DMS114 treated with DMSO at 0.1 percent for 48 hours (cell line): ENCODE data around the gene RERE.

ENCODE experiments used
- DNase-seq: peaks from one replicate; lab custom pipeline; 2025; ENCODE audit not compliant: unreplicated experiment; lab: John Stamatoyannopoulos, UW

Gene RERE

DNA sequence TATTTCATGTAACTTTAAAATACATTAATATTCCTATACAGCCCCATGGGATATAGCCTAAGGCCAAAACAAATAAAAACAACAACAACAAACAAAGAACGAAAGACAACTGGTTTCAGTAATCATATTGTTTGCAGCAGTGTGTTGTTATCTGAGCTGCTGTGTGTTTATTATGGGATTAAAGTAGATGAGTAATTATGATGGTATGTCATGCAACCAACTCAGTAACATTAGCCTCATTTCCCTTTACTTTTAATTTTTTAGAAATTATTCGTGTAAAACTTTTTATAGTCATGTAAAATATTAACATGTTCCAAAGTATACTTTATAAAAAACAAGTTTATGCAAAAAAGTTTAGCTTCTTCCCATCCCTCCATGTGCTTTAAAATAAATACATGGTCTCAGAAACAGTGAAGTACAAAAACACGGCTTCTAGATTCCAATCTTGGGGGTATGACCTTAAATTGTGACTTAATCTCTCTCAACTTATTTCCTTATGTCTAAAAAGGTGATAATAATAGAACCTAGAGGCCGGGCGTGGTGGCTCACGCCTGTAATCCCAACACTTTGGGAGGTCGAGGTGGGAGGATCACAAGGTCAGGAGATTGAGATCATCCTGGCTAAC is 323.4 kb downstream of the RERE start:
- DNase-seq = no peak

DNA sequence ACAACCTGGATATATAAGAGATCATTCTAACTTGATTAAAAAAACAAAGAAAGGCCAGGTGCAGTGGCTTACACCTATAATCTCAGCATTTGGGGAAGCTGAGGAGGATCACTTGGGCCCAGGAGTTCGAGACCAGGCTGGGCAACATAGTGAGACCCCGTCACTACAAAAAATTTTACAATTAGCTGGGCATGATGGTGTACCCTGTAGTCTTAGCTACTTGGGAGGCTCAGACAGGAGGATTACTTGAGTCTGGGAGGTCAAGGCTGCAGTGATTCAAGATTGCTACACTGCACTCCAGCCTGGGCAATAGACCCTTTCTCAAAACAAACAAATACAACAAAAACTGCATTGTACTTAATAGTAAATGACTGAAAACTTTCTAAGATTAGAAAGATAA is 330.2 kb downstream of the RERE start:
- no peak for DNase-seq

DNA sequence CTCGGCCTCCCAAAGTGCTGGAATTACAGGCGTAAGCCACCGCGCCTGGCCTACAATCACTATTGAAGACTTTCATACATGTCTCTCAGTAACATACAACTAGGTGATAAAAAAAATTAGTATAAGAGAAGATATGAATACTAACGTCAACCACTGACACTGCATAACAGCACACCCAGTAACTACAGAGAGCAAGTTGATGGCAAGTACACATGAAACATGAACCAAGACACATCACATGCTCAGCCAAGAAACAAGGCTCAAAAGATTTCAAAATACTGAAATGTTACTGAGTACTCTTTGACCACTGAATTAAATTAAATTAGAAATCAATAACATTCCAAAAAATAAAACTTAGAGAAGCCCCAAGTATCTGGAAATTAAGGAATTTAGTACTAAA is 331.4 kb downstream of the RERE start:
- no peak for DNase-seq

DNA sequence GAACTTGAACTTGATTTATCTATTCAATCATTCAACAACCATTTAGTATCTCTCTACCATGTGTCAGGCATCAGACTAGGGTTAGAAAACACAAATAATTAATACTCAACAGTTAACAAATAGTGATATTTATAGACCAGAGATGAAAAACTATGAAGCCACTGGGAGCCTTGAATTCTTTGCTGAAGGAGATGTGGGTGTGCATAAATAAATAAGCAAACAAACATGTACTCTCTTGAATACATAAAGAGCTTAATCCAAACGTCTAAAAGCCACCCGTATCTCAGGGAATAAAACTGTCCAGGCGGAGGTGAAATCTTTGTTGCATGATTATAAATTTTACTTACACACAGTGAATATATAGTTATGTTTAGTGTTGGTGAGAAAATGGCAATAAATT is 333.9 kb downstream of the RERE start:
- no peak for DNase-seq

DNA sequence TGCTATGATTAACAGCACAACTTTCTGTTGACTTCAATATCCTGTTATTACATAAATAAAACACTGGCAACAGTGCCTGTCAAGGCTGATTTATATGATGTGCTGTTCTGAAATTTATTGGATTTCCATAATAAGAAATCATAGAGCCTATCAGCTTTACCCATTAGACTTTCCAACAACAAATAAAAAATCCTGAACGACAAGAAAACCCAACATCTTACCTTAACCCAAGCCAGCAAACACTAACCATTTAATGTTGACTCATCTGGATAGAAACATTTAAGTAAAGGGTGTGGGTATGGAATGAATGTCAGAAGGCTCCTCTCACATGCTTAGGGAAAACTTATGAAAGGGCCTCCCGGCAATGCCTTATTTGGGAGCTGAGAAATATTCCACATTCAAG is 334.5 kb downstream of the RERE start:
- DNase-seq = no peak

DNA sequence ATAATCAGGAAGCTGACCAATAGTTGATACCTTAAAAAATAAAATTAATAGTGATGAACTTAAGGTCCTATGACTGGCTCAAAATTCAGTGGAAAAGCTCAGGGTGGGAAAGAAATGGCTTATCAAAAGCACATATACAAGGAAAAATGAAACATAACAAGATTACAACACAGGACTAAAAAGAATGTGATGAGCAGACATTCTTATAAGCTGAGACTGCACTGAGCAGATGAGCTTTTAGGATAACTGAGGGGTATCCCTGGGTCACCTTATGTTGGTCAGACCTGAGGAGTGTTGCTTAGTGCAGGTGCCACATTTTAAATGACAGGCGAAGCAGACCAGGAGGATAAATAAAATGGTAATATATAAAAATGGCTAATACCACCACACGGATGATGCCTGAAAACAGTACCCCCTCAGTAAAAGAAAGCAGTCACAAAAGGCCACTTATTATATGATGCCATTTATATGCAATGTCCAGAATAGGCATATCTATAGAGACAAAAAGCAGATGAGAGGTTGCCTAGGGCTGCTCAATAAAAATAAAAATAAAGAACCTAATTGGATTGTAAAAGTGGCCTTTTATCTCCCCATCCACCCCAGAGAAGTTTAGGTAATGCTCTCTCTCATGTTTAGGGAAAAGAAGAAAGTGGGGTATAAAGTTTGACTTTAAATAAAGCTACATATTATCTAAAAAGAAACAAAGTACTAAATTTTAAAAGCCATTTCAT is 335.6 kb downstream of the RERE start:
- DNase-seq = no peak

DNA sequence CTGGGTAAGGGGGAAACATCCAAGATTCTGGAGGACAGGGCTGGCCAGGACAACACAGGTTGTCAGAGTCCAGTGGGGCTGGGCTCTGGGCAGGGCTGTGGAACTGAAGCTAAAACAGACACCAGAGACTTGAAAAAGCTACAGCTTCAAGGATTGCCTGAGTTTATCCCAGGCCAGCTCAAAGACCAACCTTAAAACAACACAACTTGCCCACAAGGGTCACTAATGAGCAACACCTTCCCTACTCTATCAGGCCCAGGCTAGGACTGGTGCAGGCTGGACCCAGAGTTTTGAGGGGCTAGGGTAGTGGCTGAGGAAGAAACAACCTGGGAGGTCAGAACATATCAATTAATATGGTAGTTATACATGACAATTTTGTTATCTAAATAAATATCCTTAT is 338.9 kb downstream of the RERE start:
- no peak for DNase-seq

DNA sequence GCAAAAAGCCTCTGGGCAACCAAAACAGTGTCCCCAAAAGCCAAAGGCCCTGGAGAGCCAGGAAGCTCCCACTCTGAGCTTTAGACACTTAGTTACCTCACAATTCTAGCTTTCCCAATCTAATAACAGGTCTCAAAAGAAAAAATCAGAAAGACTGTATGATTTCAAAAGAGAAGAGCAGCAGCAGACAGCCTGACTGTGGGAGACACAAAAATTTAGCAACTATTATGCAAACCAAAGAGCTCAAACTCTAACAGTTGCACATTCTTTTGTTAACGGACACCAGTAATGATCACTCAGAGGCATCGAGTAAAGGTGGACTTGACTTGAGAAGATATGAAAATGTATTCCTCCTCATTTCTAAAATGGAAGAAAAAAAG is 339.5 kb downstream of the RERE start:
- no peak for DNase-seq

DNA sequence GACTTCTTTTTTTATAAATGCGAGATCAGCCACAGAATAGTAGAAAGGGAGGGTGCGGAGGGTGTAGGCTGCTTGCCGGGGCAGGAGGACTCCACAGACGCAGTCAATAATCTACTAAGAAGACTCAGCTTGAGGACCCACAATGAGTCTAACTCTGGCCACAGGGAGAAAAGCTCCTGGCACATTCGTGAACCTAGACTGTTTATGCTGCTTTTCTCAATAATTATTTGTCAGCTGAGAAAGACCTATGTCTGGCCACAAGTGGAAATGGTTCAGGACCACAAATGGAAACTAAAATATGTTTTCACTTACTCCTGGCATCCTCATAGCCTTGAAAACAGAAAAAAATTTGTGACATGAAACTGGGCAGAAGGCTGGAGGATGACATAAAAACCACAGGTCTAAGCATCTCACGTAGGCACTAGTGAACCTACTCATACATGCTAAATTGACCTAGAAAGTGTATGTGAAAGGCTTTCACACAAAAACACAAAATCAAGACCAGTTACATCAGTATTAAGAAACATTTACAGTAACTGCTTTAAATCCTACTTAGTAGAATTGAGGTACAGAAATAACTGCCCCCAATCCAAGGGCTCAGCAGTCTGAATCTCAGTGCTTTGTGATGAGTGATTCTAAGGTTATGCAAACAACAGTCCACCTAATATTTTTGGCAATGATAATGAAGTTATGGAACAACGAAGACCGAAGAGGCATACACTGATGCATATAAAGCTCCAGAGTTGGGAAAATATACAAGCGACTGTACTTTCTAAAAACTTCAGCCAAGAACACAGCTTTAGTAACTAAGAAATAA is 340.1 kb downstream of the RERE start:
- no peak for DNase-seq

DNA sequence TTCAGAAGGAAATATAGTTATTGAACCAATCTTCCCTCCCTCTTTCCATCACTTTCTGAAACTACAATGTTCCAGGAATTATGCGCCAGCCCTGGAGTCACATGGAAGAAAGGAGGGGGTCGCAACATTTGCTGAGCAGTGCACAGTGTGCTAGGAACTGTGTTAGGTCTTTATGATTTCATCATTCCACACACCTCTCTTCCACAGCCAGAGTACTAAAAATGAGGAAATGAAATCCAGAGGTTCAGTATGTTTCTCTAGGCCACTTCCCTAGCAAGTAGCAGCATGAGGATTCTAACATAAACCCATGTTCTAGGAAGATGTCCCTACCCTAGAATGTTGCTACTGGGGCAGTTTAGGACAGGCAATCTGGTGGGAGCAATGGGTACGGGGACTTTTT is 341.4 kb downstream of the RERE start:
- DNase-seq = no peak

DNA sequence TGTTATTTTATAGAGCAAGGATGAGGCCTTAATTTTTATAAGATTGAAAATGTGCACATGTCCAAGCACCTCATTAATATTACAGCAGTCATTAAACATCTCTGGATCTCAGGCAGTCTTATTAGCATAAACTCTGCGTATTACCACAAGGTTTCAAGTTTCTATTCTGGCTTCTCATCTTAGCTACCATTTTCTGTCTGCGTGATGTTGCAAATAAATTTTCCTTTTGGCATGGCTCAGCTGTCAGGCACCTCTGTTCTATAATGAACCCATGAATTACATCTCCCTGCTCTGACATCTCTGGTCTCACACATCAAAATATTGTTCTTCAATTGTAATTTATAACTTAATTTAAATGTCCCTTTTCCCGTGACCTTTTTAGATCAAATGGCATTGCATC is 343.1 kb downstream of the RERE start:
- no peak for DNase-seq

DNA sequence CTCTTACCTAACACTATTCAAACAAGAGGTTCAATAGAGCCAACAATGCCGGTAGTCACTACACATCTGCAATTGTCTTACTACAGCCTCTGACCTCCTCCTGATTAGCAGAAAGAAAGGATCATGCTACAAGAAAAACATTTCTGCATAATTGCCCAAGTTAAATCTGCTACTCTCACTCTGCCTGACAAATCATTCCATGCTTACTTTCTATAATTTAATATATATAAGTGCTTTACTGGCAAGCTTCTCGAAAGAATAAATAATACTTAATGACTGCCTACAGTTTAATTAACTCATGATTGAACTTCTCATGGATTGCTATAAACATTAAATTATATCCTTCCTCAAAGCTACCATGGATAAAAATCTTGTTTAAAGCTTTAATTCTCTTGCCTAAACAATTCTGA is 343.5 kb downstream of the RERE start:
- DNase-seq = no peak

DNA sequence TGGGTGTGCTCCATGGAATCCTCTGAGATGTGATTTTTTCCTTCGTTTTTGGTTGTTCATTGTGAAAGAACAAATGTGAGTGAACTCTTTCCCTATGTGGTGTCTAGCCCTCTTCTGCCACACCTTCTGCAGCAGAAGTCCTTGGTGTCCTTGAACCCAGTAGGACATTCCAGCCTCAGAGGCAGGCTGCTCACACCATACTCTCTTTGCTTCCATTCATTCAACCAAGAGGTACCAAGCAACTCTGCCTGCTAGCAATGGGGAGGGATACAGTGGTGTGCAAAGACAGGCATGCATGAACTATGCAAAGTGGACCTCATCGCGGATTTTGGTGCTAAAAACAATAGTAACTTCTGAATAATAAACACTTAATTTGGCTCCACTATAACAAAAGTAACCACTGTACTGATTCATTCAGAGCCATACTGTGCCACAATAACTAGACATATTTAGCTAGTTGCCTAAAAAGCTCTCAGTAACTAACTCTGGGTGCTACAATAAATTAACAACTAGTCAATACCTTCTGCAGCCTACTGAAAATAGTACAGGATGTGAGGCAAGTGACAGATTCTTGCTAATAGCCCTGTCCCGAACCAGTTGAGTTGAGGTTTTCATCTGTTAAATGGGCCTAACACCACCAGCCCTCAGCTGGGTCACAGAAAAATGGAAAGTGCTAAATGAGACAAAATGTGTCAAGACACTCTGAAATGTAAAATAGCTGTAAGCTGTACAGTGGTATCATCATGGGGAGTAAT is 344.1 kb downstream of the RERE start:
- DNase-seq = no peak

DNA sequence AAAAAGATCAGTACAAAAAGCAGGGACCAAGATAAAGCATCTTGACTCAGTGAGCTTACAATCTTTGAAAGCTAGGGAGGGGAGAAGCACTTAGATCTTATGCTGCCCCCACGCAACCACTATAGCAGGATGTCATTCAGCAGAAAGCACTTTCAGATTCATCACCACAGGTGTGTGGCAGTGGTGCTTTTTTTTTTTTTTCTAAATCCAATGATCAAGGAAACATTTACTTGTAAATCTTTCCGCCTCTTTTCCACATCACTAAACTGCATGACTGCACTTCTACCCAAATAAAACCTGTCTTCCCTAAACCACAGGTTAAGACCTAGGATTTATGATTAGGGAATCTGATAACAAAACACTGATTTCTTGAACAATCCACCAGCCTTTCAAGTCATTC is 344.8 kb downstream of the RERE start:
- no peak for DNase-seq

DNA sequence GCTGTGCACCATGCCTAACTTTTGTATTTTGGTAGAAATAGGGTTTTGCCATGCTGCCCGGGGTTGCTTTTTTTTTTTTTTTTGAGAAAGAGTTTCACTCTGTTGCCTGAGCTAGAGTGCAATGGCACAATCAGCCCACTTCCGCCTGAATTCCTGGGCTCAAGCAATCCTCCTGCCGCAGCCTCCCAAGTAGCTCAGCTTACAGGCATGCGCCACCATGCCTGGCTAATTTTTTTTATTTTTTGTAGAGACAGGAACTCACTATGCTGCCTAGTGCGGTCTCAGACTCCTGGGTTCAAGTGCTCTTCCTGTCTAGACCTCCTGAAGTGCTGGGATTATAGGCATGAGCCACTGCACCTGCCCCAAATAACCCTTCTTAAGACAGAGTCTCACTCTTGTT is 346.0 kb downstream of the RERE start:
- DNase-seq = no peak

DNA sequence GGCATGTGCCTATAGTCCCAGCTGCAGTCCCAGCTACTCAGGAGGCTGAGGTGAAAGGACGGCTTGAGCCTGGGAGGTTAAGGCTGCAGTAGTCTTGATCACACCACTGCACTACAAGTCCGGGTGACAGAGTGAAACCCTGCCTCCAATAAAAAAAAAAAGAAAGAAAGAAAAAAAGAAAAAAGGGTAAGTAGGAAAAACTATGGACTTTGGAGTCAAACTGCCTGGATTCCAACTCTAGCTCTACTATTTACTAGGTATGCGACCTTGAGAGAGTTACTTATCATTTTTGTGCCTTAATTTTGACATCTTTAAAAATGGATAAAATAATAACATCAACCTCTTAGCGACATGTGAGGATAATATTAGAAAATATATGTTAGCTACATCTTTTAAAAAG is 348.7 kb downstream of the RERE start:
- DNase-seq = no peak

DNA sequence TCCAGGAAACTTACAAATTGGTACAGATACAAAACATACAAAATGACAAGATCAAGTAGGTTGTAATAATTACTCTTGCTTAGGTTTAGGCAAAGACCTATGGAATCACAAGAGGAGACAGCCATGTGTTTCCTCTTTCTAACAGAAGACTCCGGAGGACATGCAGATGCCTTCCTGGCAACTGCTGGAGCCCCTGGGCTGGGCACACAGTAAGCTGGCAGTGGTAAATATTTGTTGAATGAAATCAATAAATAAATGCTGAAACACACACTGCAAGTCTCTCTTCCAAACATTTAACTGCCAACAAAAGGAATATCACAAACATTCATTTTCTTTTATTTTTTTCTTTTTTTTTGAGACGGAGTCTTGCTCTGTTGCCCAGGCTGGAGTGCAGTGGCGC is 350.1 kb downstream of the RERE start:
- DNase-seq = no peak

DNA sequence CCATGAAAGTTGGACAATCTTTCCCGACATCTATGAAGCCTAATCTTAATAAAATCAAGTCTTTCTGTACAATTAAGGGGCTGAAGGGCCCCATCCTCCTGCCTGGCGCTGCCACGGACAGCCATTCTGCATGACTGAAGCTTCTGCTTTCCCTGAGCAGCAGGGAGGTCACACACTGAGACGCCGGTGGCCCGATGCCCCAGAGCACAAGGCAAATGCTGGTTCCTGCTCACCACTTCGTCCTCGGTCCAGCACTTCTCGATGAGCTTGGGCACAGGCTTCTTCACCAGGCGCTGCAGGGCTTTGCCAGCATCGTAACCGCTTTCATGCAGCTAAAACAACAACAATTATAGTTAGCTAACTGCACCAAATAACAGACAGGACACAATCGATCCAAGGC is 351.7 kb downstream of the RERE start:
- DNase-seq = no peak

DNA sequence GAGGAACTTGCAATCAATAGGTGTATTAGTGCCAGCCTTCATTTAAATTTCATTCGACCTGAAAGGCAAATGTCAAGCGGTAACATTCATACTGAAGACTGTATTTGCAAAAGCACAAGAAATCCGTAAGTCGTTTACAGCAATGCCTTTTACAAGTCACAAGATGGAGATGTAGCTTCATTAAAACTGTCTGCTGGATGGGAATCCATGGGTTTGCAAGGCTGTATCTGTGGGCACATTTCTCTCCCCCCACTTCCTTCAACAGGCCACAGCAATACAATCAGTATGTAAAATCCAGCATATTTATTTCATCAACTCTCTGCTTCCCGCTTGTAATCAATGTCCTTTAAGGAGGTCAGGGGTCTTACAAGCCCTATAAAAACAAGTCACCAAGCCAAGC is 352.4 kb downstream of the RERE start:
- DNase-seq = no peak

DNA sequence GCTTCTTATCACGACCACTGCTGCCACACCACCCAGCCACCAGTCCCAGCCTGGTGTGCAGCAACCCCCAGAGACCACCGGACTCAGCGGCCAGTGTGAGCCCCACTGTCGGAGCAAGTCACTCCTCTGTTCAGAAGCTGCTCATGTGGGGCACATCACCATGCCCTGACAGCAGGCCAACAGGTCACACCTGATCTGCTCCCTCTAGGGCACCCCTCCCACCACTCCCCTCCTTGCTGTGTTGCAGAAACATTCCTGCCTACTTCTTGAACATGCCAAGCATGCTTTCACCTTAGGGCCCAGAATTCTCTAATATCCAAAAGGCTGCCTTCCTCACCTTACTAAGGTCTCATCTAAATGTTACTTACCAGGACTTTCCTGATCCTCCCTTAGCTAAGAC is 353.1 kb downstream of the RERE start:
- no peak for DNase-seq

DNA sequence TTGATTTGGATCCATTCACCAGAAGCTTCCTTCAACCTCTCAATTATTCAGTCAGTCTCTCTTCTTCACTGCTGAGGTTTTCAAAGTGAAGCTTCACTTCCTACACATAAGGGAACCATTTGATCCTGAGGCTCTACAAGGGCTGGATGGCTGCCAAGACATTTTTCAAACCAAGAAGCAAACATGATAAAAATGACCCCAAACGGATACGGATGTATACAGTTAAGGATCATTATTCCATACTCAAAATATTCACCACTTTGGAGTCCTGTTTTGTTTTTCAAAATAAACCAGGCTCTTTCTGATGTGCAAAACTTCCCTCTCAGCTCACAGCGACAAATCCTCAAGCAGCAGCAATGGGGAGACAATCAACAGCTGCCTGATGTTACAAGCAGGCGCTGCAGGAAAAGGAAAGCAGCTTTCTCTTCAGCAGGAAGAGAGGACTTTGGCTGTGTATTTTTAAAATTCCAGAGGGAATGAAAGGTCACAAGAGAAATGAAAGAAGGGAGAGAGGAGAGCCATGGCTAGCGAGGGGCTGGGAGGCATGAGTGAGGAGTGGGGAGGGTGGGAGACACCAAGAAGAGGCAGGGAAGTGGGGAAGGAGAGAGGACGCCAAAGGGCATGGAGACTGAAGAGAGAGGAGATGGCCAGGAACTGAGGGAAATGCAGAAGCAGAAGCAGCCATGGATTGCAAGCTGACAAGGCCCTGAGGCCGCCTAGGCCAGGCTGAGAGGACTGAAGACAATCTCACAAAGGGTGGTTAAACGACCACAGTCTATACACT is 354.1 kb downstream of the RERE start:
- no peak for DNase-seq
